ENCODE data around the gene ABCE1.

GRCh38 chr4:145171911-145172310 is 73.8 kb downstream of the ABCE1 start:
- TF ChIP-seq POLR2A (IDR thresholded peaks at IDR 0.05; ENCODE audit: low read depth) (no peak), POLR2AphosphoS5 (IDR thresholded peaks at IDR 0.05) (no peak)

Data from esophagus muscularis mucosa (tissue), 2 donors.